ENCODE results near the gene CRACR2B. TPM values are rescaled to one million over a fixed set of nuclear protein-coding genes. Genes with fewer than 3 reads are reported as not detected.

Gene CRACR2B
- total and polyA plus RNA-seq, 11 donors, result 8.8 to 43.5 (median 17.7) TPM

GRCh38 chr11:854601-855329, 27.0 kb downstream of the CRACR2B start:
- Histone ChIP-seq H3K27me3 (no peaks in the 10 kb centered on the region), H3K9me3 (no peaks in the 10 kb centered on the region), H3K27ac (no peak overlapping the region), H3K4me3 (no peak overlapping the region), H3K36me3 (peaks cover 0 to 10% (median 0%) of the 10 kb centered on the region in 9 donors), H3K4me1 (peaks cover 3 to 65% (median 14%) of the 10 kb centered on the region in 12 donors)
- TF ChIP-seq POLR2A (IDR thresholded peaks at IDR 0.05) (no peak), CTCF (IDR thresholded peaks at IDR 0.05) (no peak)
- DNase-seq, result no peak
- ATAC-seq, result no peak
- WGBS, 4 donors, result 76 to 86% (median 83%) methylated on average over 10 to 20 of the region's 20 CpGs
- intact Hi-C loops (cut with DNase I), result loop anchor here in 1 of 10 donors (10.0 kb wide), 1 partner anchor 50 kb away; no protein-coding TSS in a partner anchor

- ATAC-seq (no peak), DNase-seq (no peak)
- no peaks in the 10 kb centered on the region for H3K9me3 ChIP-seq
- WGBS, 4 donors, result 87 to 93% (median 90%) methylated on average over 5 to 7 of the region's 7 CpGs
- H3K27me3 ChIP-seq, result no peaks in the 10 kb centered on the region
- TF ChIP-seq POLR2A (IDR thresholded peaks at IDR 0.05) (no peak), CTCF (IDR thresholded peaks at IDR 0.05) (no peak)
- H3K36me3 ChIP-seq, result peaks cover 0 to 10% (median 0%) of the 10 kb centered on the region in 9 donors
- H3K4me3 ChIP-seq, result no peak overlapping the region
- peaks cover 4 to 65% (median 18%) of the 10 kb centered on the region in 12 donors for H3K4me1 ChIP-seq
- intact Hi-C loops (cut with DNase I), result loop anchor here in 1 of 10 donors (10.0 kb wide), 1 partner anchor 49 kb away; no protein-coding TSS in a partner anchor
- H3K27ac ChIP-seq, result no peak overlapping the region
Measured at GRCh38 chr11:855330-855674, 27.6 kb downstream of the CRACR2B start.

- Histone ChIP-seq H3K4me1 (peaks cover 4 to 65% (median 19%) of the 10 kb centered on the region in 12 donors), H3K4me3 (no peak overlapping the region), H3K36me3 (peaks cover 0 to 10% (median 0%) of the 10 kb centered on the region in 9 donors), H3K27me3 (no peaks in the 10 kb centered on the region), H3K27ac (no peak overlapping the region), H3K9me3 (no peaks in the 10 kb centered on the region)
- intact Hi-C loops (cut with DNase I), result loop anchor here in 1 of 10 donors (10.0 kb wide), 1 partner anchor 49 kb away; no protein-coding TSS in a partner anchor
- DNase-seq, result no peak
- 87 to 90% (median 89%) methylated on average over 7 to 12 of the region's 12 CpGs for WGBS, 4 donors
- TF ChIP-seq POLR2A (IDR thresholded peaks at IDR 0.05), result no peak
- TF ChIP-seq CTCF (IDR thresholded peaks at IDR 0.05), result no peak
- no peak for ATAC-seq
Measured at GRCh38 chr11:855796-856195, 28.1 kb downstream of the CRACR2B start.

GRCh38 chr11:856397-856796, 28.7 kb downstream of the CRACR2B start:
- DNase-seq (no peak), ATAC-seq (no peak)
- WGBS, 4 donors, result 73 to 96% (median 77%) methylated on average over 2 to 8 of the region's 8 CpGs
- no peak overlapping the region for H3K27ac ChIP-seq
- no peaks in the 10 kb centered on the region for H3K9me3 ChIP-seq
- peaks cover 4 to 59% (median 18%) of the 10 kb centered on the region in 12 donors for H3K4me1 ChIP-seq
- peaks cover 0 to 10% (median 0%) of the 10 kb centered on the region in 9 donors for H3K36me3 ChIP-seq
- TF ChIP-seq POLR2A (IDR thresholded peaks at IDR 0.05) (no peak), CTCF (IDR thresholded peaks at IDR 0.05) (no peak)
- intact Hi-C loops (cut with DNase I), result loop anchor here in 1 of 10 donors (10.0 kb wide), 1 partner anchor 48 kb away; no protein-coding TSS in a partner anchor
- H3K4me3 ChIP-seq, result no peak overlapping the region
- no peaks in the 10 kb centered on the region for H3K27me3 ChIP-seq

All from heart left ventricle (tissue), 16 donors.